GM19324 (cell line): ENCODE measurements around the gene CNPPD1.

Experiments
- ATAC-seq: cut with Tn5 transposase; IDR thresholded peaks from one replicate; pipeline ENCODE4 v1.9.1; 2021; ENCODE audit warnings: mild to moderate bottlenecking, moderate library complexity; ENCODE audit not compliant: unreplicated experiment, low FRiP score

The CNPPD1 gene

DNA sequence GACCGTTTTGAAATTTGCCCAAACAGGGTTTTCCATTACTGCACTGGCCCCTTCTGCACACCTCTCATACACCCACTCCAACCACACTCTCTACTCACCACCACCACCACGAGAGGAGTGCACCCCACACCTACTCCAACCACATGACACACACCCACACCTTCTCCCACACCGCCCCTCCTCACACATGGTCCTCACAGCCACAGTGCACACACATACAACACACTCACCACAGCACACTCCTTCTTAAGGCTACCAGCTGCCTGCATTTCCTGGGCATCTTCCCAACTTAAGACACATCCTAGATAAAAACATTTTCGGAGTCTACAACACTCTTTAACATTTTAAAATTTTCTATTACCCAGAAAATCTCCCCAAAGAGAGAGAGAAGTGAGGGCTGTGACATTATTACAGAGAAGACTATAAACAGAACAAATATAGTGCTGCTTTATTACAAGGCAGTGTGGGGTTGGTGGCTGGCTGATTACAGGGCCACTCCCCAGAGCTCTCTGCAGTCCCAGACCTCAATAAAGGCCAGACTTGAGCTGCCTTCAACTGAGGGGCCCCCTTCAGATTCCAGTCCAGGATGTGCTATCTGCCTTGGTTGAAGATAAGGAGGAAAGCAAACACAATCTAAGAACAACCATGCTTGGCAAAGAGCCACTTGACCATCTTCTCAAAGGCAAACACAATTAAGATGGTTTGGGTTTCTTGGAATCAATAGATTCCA lies 52.2 kb downstream of the CNPPD1 start:
- no peak for ATAC-seq

DNA sequence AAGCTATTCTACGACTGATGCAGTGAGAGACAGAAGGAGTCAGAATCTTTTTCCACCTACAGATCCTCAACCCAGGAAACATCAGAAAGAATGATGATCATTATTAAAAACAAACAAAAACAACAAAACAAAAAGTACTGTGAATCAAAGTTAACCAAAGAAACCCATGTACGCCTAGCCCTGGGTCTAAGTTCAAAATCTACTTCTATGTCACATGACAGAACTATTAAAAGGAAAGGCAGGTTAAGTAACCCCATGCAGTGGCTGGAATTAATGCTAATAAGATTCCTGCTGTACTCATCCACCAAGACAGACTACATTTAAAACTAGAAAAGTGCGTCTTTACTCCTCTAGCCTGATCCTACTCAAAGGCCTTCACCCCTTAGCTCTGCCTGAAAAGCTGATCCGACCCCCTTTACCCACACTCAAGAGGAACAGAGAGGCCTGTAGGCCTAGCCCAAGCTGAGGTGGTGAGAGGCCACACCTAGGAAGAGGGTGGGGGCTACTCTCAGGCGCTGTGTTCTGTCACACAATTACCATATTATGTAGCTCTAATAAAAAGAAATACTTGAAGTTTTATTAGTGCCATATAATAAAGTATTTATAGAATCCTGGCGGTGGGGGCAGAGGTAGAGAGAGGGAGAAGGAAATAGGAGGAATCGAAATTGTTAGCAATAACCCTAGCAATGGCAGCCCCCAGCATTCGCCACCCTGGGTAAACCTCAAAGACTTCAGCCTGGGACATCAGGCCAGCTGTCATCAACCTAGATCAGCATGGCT lies 53.2 kb downstream of the CNPPD1 start:
- no peak for ATAC-seq

DNA sequence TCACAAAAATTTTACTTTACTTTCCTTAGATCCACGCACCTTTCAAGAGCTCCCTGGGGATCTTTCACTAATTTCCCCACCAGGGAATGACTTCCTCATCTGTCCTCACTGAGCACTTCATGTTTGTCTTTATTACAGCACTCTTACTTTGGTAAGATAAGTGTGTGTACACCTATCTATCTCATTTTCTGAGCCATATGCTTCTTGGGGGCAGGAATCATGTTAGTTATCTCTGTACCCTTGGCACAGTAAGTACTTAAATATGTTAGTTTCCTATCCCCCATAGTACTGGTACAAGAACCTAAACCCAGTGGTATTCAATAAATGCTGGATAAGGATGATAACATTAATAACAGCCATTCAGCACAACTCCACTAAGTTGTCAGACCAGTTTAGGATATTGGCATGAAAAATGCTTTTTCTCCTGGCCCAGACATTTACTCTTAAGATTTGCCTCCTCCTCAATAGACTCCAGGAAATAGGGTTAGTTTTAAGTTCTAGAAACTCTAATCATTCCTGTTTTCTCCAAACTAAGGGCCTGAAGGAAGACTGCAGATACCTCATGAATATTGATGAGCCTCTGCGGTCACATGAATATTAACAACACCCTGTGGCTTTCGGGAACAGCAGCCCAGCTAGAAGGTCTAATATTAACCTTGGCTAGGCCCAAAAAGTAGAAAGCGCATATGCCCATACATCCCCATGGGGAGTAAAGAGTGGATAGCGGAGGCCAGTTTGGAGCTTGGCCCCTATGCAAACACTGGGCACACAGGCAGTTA lies 54.3 kb downstream of the CNPPD1 start:
- no peak for ATAC-seq
